22Rv1 (cell line): Measurements from ENCODE around the gene MEIOSIN.

Experiments used
- ZFX ChIP-seq: fragments of 450-650 bp; IDR thresholded peaks from 2 replicates; pipeline ENCODE4 v1.6.1; 2017; ENCODE audit warnings: antibody characterized with exemption, borderline replicate concordance
- TF ChIP-seq, protein P1 (sequence below): fragments of 450-650 bp; IDR thresholded peaks from 2 replicates; pipeline ENCODE4 v1.5.1; 2017; ENCODE audit warnings: mild to moderate bottlenecking

DNA sequence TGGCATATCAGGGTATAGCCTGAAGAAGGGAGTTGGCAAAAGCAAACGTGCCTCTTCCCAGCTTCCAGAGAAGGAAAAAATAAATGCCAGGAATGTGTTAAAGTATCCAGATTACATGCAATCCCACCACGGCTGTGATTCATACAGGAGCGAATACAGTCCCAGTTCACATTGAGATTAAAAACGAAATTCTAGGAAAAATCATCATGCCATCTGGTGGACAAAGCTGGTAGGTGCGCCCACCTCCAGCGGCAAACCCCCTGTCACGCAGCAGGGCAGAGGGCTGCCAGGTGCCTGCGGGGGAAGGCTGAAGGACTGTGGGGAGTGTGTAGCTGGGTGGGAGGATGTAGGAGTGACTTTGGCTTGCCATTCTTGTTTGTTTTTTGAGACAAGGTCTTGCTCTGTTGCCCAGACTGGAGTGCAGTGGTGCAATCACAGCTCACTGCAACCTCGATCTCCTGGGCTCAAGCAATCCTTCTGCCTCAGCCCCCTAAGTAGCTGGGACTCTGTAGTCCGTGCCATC lies 65.8 kb downstream of the MEIOSIN start:
- TF ChIP-seq, protein P1, sequence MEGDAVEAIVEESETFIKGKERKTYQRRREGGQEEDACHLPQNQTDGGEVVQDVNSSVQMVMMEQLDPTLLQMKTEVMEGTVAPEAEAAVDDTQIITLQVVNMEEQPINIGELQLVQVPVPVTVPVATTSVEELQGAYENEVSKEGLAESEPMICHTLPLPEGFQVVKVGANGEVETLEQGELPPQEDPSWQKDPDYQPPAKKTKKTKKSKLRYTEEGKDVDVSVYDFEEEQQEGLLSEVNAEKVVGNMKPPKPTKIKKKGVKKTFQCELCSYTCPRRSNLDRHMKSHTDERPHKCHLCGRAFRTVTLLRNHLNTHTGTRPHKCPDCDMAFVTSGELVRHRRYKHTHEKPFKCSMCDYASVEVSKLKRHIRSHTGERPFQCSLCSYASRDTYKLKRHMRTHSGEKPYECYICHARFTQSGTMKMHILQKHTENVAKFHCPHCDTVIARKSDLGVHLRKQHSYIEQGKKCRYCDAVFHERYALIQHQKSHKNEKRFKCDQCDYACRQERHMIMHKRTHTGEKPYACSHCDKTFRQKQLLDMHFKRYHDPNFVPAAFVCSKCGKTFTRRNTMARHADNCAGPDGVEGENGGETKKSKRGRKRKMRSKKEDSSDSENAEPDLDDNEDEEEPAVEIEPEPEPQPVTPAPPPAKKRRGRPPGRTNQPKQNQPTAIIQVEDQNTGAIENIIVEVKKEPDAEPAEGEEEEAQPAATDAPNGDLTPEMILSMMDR: peak; percentile 83
- no peak for TF ChIP-seq ZFX
